ENCODE measurements around the gene HTR1E. TPM values are rescaled to one million over a fixed set of nuclear protein-coding genes. Genes with fewer than 3 reads are reported as not detected.

Gene HTR1E
- total and polyA plus RNA-seq, 2 donors (not counting 1 experiment from before 2014, with no cell fraction given), result not detected

DNA sequence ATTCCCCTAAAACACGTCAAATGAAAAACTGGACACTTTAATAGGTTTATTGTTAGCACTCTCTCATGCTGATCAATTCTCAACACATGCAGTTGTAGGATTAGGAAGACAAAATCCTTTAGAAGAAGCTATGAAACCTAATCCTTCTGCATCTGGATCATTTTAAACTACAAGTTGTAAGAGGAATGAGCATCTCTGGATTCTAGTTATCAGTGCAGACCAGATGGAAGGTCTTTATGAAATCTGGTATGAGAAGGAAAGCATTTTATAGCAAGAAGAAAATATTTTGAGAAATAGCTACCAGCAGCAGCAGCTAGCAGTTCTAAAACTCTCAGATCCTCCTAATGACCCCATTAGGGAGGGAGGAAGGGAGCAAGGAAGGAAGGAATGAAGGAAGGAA lies 4.1 kb downstream of the HTR1E start:
- Histone ChIP-seq H3K9ac (ENCODE audit: low read length) (no peak overlapping the region), H3K79me2 (ENCODE audit: control insufficient read depth, insufficient read depth, low read length) (no peaks in the 10 kb centered on the region), H3K4me2 (replicated peaks; ENCODE audit: low read depth, low read length, poor library complexity, severe bottlenecking) (no peak overlapping the region), H3K4me1 (ENCODE audit: control insufficient read depth in 2 of 2, insufficient read depth in 2 of 2, low read length in 2 of 2) (peaks cover 6 to 7% of the 10 kb centered on the region in 2 donors), H3K9me3 (ENCODE audit: control extremely low read depth in 1 of 3, control insufficient read depth in 2 of 3, insufficient read depth in 1 of 3, low read length in 2 of 3) (peaks cover 0 to 5% (median 0%) of the 10 kb centered on the region in 3 donors), H2AFZ (ENCODE audit: insufficient read depth, low read depth, low read length, poor library complexity, severe bottlenecking) (no peak overlapping the region), H3K4me3 (ENCODE audit: control extremely low read depth in 1 of 5, extremely low read depth in 1 of 5, insufficient read depth in 1 of 5, low read depth in 2 of 5, low read length in 4 of 5) (no peak overlapping the region), H3K36me3 (replicated peaks in 1 of 2; ENCODE audit: control extremely low read depth in 1 of 2, control insufficient read depth in 1 of 2, extremely low read depth in 1 of 2, insufficient read depth in 2 of 2, low read length in 1 of 2) (no peaks in the 10 kb centered on the region), H4K20me1 (ENCODE audit: control insufficient read depth, insufficient read depth, low read length, poor library complexity, severe bottlenecking) (no peaks in the 10 kb centered on the region), H3K27me3 (replicated peaks in 1 of 4; ENCODE audit: control extremely low read depth in 1 of 4, control insufficient read depth in 3 of 4, insufficient read depth in 4 of 4, low read length in 3 of 4) (peaks cover 0 to 21% (median 16%) of the 10 kb centered on the region in 4 experiments), H3K27ac (ENCODE audit: low read length in 2 of 2) (no peak overlapping the region)
- Mint-ChIP-seq H3K27me3 (peaks cover 40% of the 10 kb centered on the region), H3K9me3 (ENCODE audit: insufficient read depth) (no peaks in the 10 kb centered on the region), H3K27ac (no peak overlapping the region), H3K4me1 (peaks cover 6% of the 10 kb centered on the region), H3K4me3 (no peak overlapping the region)
- DNase-seq (no peak), ATAC-seq (ENCODE audit: low read depth) (no peak)
- CTCF ChIA-PET, result no interaction called here
- intact Hi-C loops (cut with micrococcal nuclease), result no loop called here
- WGBS (ENCODE audit: insufficient coverage), result no CpG with 5 or more reads among the region's 1 CpG
- POLR2A ChIA-PET, result no interaction called here
- TF ChIP-seq EZH2 (IDR thresholded peaks at IDR 0.05; ENCODE audit: borderline replicate concordance, insufficient read depth, low read depth, low read length, poor library complexity, severe bottlenecking), result no peak
- no peak for TF ChIP-seq CTCF (IDR thresholded peaks at IDR 0.05)

- no peak overlapping the region for H3K9ac ChIP-seq (ENCODE audit: low read length)
- H3K27ac ChIP-seq (ENCODE audit: low read length in 2 of 2), result no peak overlapping the region
- Mint-ChIP-seq H3K27ac (no peak overlapping the region), H3K4me1 (no peaks in the 10 kb centered on the region), H3K9me3 (ENCODE audit: insufficient read depth) (no peaks in the 10 kb centered on the region), H3K27me3 (peaks cover 29% of the 10 kb centered on the region), H3K4me3 (no peak overlapping the region)
- H4K20me1 ChIP-seq (ENCODE audit: control insufficient read depth, insufficient read depth, low read length, poor library complexity, severe bottlenecking), result no peaks in the 10 kb centered on the region
- ATAC-seq (ENCODE audit: low read depth) (no peak), DNase-seq (no peak)
- no peak overlapping the region for H3K4me2 ChIP-seq (replicated peaks; ENCODE audit: low read depth, low read length, poor library complexity, severe bottlenecking)
- H3K27me3 ChIP-seq (replicated peaks in 1 of 4; ENCODE audit: control extremely low read depth in 1 of 4, control insufficient read depth in 3 of 4, insufficient read depth in 4 of 4, low read length in 3 of 4), result peaks cover 0 to 16% (median 6%) of the 10 kb centered on the region in 4 experiments
- TF ChIP-seq CTCF (IDR thresholded peaks at IDR 0.05) (no peak), EZH2 (IDR thresholded peaks at IDR 0.05; ENCODE audit: borderline replicate concordance, insufficient read depth, low read depth, low read length, poor library complexity, severe bottlenecking) (no peak)
- no peak overlapping the region for H2AFZ ChIP-seq (ENCODE audit: insufficient read depth, low read depth, low read length, poor library complexity, severe bottlenecking)
- H3K4me3 ChIP-seq (ENCODE audit: control extremely low read depth in 1 of 5, extremely low read depth in 1 of 5, insufficient read depth in 1 of 5, low read depth in 2 of 5, low read length in 4 of 5), result no peak overlapping the region
- 93% methylated on average over 3 of the region's 6 CpGs for WGBS (ENCODE audit: insufficient coverage)
- no peaks in the 10 kb centered on the region for H3K36me3 ChIP-seq (replicated peaks in 1 of 2; ENCODE audit: control extremely low read depth in 1 of 2, control insufficient read depth in 1 of 2, extremely low read depth in 1 of 2, insufficient read depth in 2 of 2, low read length in 1 of 2)
- no peaks in the 10 kb centered on the region for H3K4me1 ChIP-seq (ENCODE audit: control insufficient read depth in 2 of 2, insufficient read depth in 2 of 2, low read length in 2 of 2)
- ChIA-PET CTCF (no interaction called here), POLR2A (no interaction called here)
- intact Hi-C loops (cut with micrococcal nuclease), result no loop called here
- no peaks in the 10 kb centered on the region for H3K79me2 ChIP-seq (ENCODE audit: control insufficient read depth, insufficient read depth, low read length)
- H3K9me3 ChIP-seq (ENCODE audit: control extremely low read depth in 1 of 3, control insufficient read depth in 2 of 3, insufficient read depth in 1 of 3, low read length in 2 of 3), result no peaks in the 10 kb centered on the region
Observed at GRCh38 chr6:86942769-86943516, 5.6 kb downstream of the HTR1E start.

Data from B cell (primary cell).